ENCODE data around the gene CAPN5. TPM values are rescaled to one million over a fixed set of nuclear protein-coding genes. Genes with fewer than 3 reads are reported as not detected.
"Not testable (repeated sequence)": the region's sequence is repeated elsewhere in the genome, so short reads cannot be mapped to it uniquely, and the experiment has no call there.

CAPN5 gene
- 10 to 100 TPM in 2 of 4 donors, 1 to 10 TPM in 2; 1.8 to 16.6 (median 8.0) TPM for total RNA-seq

DNA sequence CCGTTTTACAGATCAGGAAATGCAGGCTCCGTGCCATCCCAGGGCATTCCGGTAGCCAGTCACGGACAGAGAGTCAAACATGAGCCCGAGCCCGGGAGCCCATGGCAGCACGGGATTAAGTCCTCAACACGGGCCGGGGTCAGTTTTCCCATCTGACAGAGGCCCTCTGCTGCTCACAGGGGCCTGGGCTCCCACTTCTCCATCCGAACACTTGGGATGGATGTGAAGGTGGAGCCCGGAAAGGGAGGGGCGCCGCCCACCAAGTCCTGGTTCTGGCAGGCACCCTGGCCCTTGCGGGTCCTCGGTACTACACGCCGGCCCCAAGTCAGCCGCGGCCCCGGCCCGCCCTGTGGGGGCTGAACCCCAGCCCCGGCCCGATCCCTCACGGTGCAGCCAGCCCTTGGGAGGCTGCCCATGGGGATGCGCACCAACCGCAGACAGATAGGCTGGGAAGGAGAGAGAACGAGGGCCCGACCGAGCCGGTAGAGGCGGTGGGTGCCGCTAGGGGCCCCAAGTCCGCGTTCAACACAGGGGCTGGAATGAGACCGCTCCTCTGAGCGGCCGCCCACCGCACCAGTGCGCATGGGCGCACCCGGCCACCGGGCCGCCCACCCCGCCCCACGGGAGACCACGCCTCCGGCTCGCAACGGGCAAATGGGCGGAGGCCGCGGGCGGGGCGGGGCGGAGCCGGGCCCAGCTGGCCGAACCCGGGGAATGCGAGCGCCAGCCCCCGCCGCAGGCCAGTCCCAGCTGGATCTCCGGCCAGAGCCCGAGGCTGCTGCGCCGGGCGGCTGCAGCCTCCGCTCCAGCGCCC is at the start of gene CAPN5:
Gene CAPN5, plus strand, starts transcription at position 743 of the 814 bp plus-strand sequence. CDS start 17,916 bp downstream, outside the sequence.
- intact Hi-C loops (cut with DNase I; ENCODE audit: low total_unique reads): no loop called here
- peak within 1 kb of the TSS; percentile 88 to 96 for H3K27ac ChIP-seq
- H3K4me1 ChIP-seq: no peaks in the 10 kb centered on the region

DNA sequence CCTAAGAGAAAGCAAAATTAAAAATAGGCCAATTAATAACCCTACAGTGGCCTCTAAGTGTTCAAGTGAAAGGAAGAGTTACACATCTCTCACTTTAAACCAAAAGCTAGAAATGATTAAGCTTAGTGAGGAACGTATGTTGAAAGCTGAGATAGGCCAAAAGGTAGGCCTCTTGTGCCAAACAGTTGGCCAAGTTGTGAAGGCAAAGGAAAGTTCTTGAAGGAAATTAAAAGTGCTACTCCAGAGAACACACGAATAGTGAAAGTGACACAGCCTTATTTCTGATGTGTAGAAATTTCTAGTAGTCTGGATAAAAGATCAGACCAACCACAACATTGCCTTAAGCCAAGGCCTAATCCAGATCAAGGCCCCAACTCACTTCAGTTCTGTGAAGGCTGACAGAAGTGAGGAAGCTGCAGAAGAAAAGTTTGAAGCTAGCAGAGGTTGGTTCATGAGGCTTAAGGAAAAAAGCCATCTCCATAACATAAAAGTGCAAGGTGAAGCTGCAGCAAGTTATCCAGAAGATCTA is 48.3 kb upstream of the CAPN5 start:
- H3K4me1 ChIP-seq; intact Hi-C loops (cut with DNase I; ENCODE audit: low total_unique reads); H3K36me3 ChIP-seq; DNase-seq; H3K27ac ChIP-seq; H3K4me3 ChIP-seq; H3K27me3 ChIP-seq; H3K9me3 ChIP-seq: not testable (repeated sequence)

More for the DNA sequence above, at the start of gene CAPN5:
- TF ChIP-seq CTCF (IDR thresholded peaks at IDR 0.05): peak; percentile 15 to 44 (median 30)
- TF ChIP-seq POLR2A (IDR thresholded peaks at IDR 0.05): peak; percentile 91 to 99
- Histone ChIP-seq H3K36me3 (no peaks in the 10 kb centered on the region), H3K4me3 (peak within 1 kb of the TSS; percentile 68 to 90), H3K27me3 (no peaks in the 10 kb centered on the region), H3K9me3 (no peaks in the 10 kb centered on the region)
- peak; percentile 90 to 95 for DNase-seq

DNA sequence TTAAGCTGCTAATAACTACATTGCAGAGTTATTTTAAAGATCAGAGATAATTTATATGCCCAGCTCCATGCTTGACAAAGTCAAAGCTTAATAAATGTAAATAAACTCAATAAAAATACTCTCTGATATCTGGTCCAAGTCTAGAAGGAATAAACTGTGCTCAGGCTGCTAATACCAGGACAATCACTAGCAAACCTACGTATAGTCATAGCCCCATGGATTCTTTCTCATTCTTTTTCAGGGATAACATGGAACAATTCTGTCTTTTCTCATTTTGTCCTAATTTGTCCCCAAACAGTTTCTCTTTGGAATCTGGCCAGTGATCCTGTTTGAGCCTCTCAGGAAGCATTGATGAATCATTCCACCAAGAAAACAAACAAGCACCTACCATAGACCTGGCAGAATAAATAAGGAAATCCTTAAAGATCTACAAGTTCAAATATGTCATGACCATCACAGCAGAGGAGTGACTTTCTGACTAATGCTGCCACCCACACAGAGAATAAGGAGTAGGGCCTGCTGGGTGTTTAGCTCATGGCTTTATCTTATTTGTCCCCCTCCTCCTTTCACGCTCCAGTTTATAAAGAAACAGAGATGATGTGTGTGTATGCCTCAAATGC is 46.7 kb upstream of the CAPN5 start:
- intact Hi-C loops (cut with DNase I; ENCODE audit: low total_unique reads): no loop called here
- TF ChIP-seq CTCF (IDR thresholded peaks at IDR 0.05) (no peak), POLR2A (IDR thresholded peaks at IDR 0.05) (no peak)
- no peak overlapping the region for H3K4me3 ChIP-seq
- H3K27me3 ChIP-seq: no peaks in the 10 kb centered on the region
- peaks cover 0 to 6% of the 10 kb centered on the region in 2 donors for H3K4me1 ChIP-seq
- no peak overlapping the region for H3K27ac ChIP-seq
- no peaks in the 10 kb centered on the region for H3K9me3 ChIP-seq
- DNase-seq: no peak
- H3K36me3 ChIP-seq: no peaks in the 10 kb centered on the region

GRCh38 chr11:77020734-77021133 is 46.0 kb upstream of the CAPN5 start:
- no peaks in the 10 kb centered on the region for H3K27me3 ChIP-seq
- H3K4me3 ChIP-seq: no peak overlapping the region
- TF ChIP-seq POLR2A (IDR thresholded peaks at IDR 0.05): no peak
- no peak for TF ChIP-seq CTCF (IDR thresholded peaks at IDR 0.05)
- intact Hi-C loops (cut with DNase I; ENCODE audit: low total_unique reads): no loop called here
- H3K9me3 ChIP-seq: no peaks in the 10 kb centered on the region
- H3K27ac ChIP-seq: no peak overlapping the region
- H3K36me3 ChIP-seq: no peaks in the 10 kb centered on the region
- H3K4me1 ChIP-seq: peaks cover 0 to 6% of the 10 kb centered on the region in 2 donors
- DNase-seq: no peak

DNA sequence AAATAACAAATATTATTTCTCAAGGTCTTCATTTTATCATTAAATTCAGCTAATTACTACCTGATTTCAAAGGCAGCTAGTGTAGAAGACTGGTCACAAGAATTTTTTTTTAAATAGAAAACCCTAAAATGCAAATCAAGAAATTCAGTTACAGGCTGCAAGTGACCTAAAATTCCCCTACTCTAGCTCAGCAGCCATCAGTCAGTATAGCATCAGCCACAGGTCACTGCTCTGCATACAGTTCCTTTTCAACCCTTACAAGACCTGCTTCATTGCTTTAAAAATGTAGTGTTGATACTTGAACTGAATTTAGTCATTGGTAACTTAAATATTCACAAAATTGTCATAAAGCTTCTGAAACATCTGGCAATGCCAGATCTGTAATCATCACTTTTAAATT is 42.0 kb upstream of the CAPN5 start:
- Histone ChIP-seq H3K27me3 (no peaks in the 10 kb centered on the region), H3K27ac (no peak overlapping the region), H3K36me3 (no peaks in the 10 kb centered on the region), H3K4me1 (peaks cover 0 to 6% of the 10 kb centered on the region in 2 donors), H3K9me3 (no peaks in the 10 kb centered on the region), H3K4me3 (no peak overlapping the region)
- intact Hi-C loops (cut with DNase I; ENCODE audit: low total_unique reads): no loop called here
- TF ChIP-seq CTCF (IDR thresholded peaks at IDR 0.05) (no peak), POLR2A (IDR thresholded peaks at IDR 0.05) (no peak)
- no peak for DNase-seq
